CD4-positive, alpha-beta T cell treated with Interleukin-17A for 4 hours (primary cell): Measurements from ENCODE around the gene UBE3C.
"Not testable (repeated sequence)": the region's sequence is repeated elsewhere in the genome, so short reads cannot be mapped to it uniquely, and the experiment has no call there.

Experiments used
- DNase-seq: peaks from one replicate; pipeline ENCODE4 v3.0.0-alpha.2; 2020; ENCODE audit warnings: mixed read lengths

The UBE3C gene

GRCh38 chr7:157241631-157242030, 102.9 kb downstream of the UBE3C start:
- DNase-seq: no peak

- no peak for DNase-seq
These were observed 106.0 kb downstream of the UBE3C start for GRCh38 chr7:157244516-157245294.

GRCh38 chr7:157246052-157246451, 107.3 kb downstream of the UBE3C start:
- DNase-seq: no peak

GRCh38 chr7:157248659-157249058, 109.9 kb downstream of the UBE3C start:
- DNase-seq: no peak

- DNase-seq: peak; percentile 59
These were observed 112.0 kb downstream of the UBE3C start for GRCh38 chr7:157250605-157251228.

- not testable (repeated sequence) for DNase-seq
These were observed 113.1 kb downstream of the UBE3C start for GRCh38 chr7:157251817-157252216.

- DNase-seq: no peak
These were observed 115.1 kb downstream of the UBE3C start for GRCh38 chr7:157253850-157254249.

GRCh38 chr7:157254781-157255180, 116.1 kb downstream of the UBE3C start:
- not testable (repeated sequence) for DNase-seq

GRCh38 chr7:157255201-157255606, 116.5 kb downstream of the UBE3C start:
- DNase-seq: no peak

GRCh38 chr7:157263156-157263555, 124.4 kb downstream of the UBE3C start:
- no peak for DNase-seq

GRCh38 chr7:157265051-157265450, 126.3 kb downstream of the UBE3C start:
- no peak for DNase-seq

- DNase-seq: no peak
These were observed 127.5 kb downstream of the UBE3C start for GRCh38 chr7:157266272-157266671.

GRCh38 chr7:157267516-157267915, 128.8 kb downstream of the UBE3C start:
- no peak for DNase-seq

GRCh38 chr7:157267956-157268355, 129.2 kb downstream of the UBE3C start:
- DNase-seq: no peak

- DNase-seq: no peak
These were observed 129.8 kb downstream of the UBE3C start for GRCh38 chr7:157268540-157268939.

GRCh38 chr7:157269341-157270059, 130.8 kb downstream of the UBE3C start:
- DNase-seq: no peak

GRCh38 chr7:157270060-157270444, 131.3 kb downstream of the UBE3C start:
- DNase-seq: no peak

GRCh38 chr7:157271315-157271990, 132.7 kb downstream of the UBE3C start:
- no peak for DNase-seq

GRCh38 chr7:157271991-157272324, 133.2 kb downstream of the UBE3C start:
- DNase-seq: no peak

- DNase-seq: no peak
These were observed 133.9 kb downstream of the UBE3C start for GRCh38 chr7:157272351-157273207.

- peak; percentile 74 for DNase-seq
These were observed 134.7 kb downstream of the UBE3C start for GRCh38 chr7:157273208-157274093.
